Prostate gland (tissue), 2 donors: Measurements from ENCODE around the gene TCTA.

ENCODE experiments used
- CTCF ChIP-seq, 4 experiments: fragments of 200-600 bp in 2 of 4; fragments of 450-650 bp in 2 of 4; sonication (generic) in 2 of 4; IDR thresholded peaks; 1 replicate in 3 of 4; 2 replicates in 1 of 4; pipeline ENCODE4 v1.5.1; 2016 to 2019; ENCODE audit warnings: antibody characterized with exemption in 4 of 4, mild to moderate bottlenecking in 2 of 4, moderate library complexity in 2 of 4
- POLR2A ChIP-seq: fragments of 450-650 bp; IDR thresholded peaks from one replicate; pipeline ENCODE4 v1.6.1; 2016; ENCODE audit warnings: antibody characterized with exemption, mild to moderate bottlenecking

- TF ChIP-seq POLR2A (no peak), CTCF (IDR thresholded peaks at IDR 0.05) (peak in 1 of 4 experiments; percentile 19)
These were observed 672 bp upstream of the TCTA start for GRCh38 chr3:49411535-49411967.
